ENCODE data around the gene CNTROB. TPM values are rescaled to one million over a fixed set of nuclear protein-coding genes. Genes with fewer than 3 reads are reported as not detected.

Gene CNTROB
- total RNA-seq, 4 donors from 2014 or later: 3.6 to 14.3 (median 7.2) TPM

DNA sequence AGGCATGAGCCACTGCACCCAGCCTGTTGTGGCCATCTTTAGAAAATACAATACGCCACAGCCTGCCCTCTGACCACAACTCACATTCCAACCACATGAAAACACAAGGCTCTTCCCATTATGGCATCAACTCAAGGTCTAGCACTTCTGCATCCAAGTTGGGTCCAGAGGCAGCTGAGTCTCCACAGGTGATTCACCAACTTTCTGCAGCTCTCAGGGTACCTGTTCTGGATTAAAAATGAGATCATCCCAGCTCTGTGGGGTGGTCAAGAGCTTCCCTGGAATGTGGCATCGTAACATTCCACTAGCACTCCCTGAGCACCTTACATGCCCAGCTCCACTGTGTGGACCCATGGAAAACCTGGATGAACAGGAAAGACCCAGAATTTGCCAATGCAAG, 60.5 kb downstream of the CNTROB start:
- intact Hi-C loops (cut with DNase I; ENCODE audit: low total_unique reads): loop anchor here (5.0 kb wide), 2 partner anchors 60 to 250 kb away; partner anchors contain the start of genes CNTROB and TRAPPC1
- in situ Hi-C loops (cut with MboI; ENCODE audit: low sequenced_read_pairs in 4 of 4): loop anchor here in 3 of 4 donors (10.0 to 25.0 kb wide), 3 partner anchors 78 to 255 kb away; partner anchors contain the start of genes CYB5D1 (in 2 of the 3), NAA38 (in 2 of the 3), TMEM88 (in 2 of the 3) and RNF227 (in 1 of the 3)
- ATAC-seq (no peak), DNase-seq (no peak)
- H3K36me3 ChIP-seq: no peaks in the 10 kb centered on the region
- no peak overlapping the region for H3K27ac ChIP-seq
- no peaks in the 10 kb centered on the region for H3K9me3 ChIP-seq
- peaks cover 5 to 14% of the 10 kb centered on the region in 2 donors for H3K4me1 ChIP-seq
- no peaks in the 10 kb centered on the region for H3K27me3 ChIP-seq
- TF ChIP-seq, protein P1, sequence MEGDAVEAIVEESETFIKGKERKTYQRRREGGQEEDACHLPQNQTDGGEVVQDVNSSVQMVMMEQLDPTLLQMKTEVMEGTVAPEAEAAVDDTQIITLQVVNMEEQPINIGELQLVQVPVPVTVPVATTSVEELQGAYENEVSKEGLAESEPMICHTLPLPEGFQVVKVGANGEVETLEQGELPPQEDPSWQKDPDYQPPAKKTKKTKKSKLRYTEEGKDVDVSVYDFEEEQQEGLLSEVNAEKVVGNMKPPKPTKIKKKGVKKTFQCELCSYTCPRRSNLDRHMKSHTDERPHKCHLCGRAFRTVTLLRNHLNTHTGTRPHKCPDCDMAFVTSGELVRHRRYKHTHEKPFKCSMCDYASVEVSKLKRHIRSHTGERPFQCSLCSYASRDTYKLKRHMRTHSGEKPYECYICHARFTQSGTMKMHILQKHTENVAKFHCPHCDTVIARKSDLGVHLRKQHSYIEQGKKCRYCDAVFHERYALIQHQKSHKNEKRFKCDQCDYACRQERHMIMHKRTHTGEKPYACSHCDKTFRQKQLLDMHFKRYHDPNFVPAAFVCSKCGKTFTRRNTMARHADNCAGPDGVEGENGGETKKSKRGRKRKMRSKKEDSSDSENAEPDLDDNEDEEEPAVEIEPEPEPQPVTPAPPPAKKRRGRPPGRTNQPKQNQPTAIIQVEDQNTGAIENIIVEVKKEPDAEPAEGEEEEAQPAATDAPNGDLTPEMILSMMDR (IDR thresholded peaks at IDR 0.05 in 4 of 5, conservative IDR thresholded peaks at IDR 0.05 in 1 of 5): no peak
- TF ChIP-seq POLR2A (IDR thresholded peaks at IDR 0.05): no peak
- no peak overlapping the region for H3K4me3 ChIP-seq

DNA sequence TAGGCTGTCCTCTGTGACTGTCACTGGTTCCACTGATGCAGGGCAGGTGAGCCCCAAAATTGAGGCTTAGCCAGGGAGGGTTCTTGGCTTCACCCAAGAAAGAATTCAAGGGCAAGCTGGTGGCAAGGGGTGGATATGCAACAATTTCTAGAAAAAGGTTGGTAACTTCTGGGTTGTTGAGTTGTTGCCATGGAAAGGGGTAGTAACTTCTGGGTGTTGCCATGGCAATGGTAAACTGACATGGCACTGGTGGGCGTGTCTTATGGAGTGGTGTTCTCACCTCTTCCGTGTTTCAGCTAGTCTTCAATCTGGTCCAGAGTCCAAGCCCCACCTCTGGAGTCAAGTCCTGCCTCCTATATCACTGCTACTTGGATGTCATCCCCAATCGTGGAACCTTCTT, 60.9 kb downstream of the CNTROB start:
- Histone ChIP-seq H3K27ac (no peak overlapping the region), H3K4me1 (peaks cover 5 to 14% of the 10 kb centered on the region in 2 donors), H3K4me3 (no peak overlapping the region), H3K9me3 (no peaks in the 10 kb centered on the region), H3K36me3 (no peaks in the 10 kb centered on the region), H3K27me3 (no peaks in the 10 kb centered on the region)
- in situ Hi-C loops (cut with MboI; ENCODE audit: low sequenced_read_pairs in 4 of 4) (loop anchor here in 3 of 4 donors (10.0 to 25.0 kb wide), 3 partner anchors 78 to 256 kb away; partner anchors contain the start of genes CYB5D1 (in 2 of the 3), NAA38 (in 2 of the 3), TMEM88 (in 2 of the 3) and RNF227 (in 1 of the 3)), intact Hi-C loops (cut with DNase I; ENCODE audit: low total_unique reads) (loop anchor here (5.0 kb wide), 2 partner anchors 61 to 251 kb away; partner anchors contain the start of genes CNTROB and TRAPPC1)
- DNase-seq (no peak), ATAC-seq (no peak)
- no peak for TF ChIP-seq POLR2A (IDR thresholded peaks at IDR 0.05)
- TF ChIP-seq, protein P1 (IDR thresholded peaks at IDR 0.05 in 4 of 5, conservative IDR thresholded peaks at IDR 0.05 in 1 of 5): no peak

DNA sequence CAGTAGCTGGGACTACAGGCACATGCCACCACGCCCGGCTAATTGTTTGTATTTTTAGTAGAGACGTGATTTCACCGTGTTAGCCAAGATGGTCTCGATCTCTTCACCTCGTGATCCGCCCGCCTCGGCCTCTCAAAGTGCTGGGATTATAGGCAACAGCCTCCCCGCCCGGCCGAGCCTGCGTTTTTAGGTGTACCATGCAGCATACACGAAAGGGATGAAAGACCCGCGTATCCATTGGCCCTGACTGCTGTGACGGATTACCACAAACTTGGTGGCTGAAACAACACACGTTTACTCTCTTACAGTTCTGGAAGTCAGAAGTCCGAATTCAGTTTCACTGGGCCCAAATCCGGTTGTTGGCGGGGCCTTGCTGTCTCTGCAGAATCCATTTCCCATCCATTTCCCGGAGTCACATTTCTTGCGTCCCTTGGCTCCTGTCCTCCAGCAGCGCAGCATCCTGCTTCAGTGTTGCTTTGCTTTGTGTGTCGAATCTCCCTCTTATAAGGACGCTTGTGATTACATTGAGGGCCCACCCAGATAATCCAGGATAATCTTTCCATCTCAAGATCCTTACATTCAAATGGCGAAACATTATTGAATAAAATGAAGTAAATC, 62.1 kb downstream of the CNTROB start:
- DNase-seq: no peak
- Histone ChIP-seq H3K27ac (peak overlapping the region in 3 of 4 donors; percentile 42 to 50 (median 44)), H3K4me1 (peaks cover 5 to 14% of the 10 kb centered on the region in 2 donors), H3K4me3 (no peak overlapping the region), H3K9me3 (no peaks in the 10 kb centered on the region), H3K27me3 (no peaks in the 10 kb centered on the region), H3K36me3 (no peaks in the 10 kb centered on the region)
- ATAC-seq: no peak
- intact Hi-C loops (cut with DNase I; ENCODE audit: low total_unique reads): loop anchor here (5.0 kb wide), 2 partner anchors 62 to 252 kb away; partner anchors contain the start of genes CNTROB and TRAPPC1
- in situ Hi-C loops (cut with MboI; ENCODE audit: low sequenced_read_pairs in 4 of 4): loop anchor here in 3 of 4 donors (10.0 to 25.0 kb wide), 3 partner anchors 79 to 257 kb away; partner anchors contain the start of genes CYB5D1 (in 2 of the 3), NAA38 (in 2 of the 3), TMEM88 (in 2 of the 3) and RNF227 (in 1 of the 3)
- TF ChIP-seq, protein P1 (IDR thresholded peaks at IDR 0.05 in 4 of 5, conservative IDR thresholded peaks at IDR 0.05 in 1 of 5): no peak
- no peak for TF ChIP-seq POLR2A (IDR thresholded peaks at IDR 0.05)

DNA sequence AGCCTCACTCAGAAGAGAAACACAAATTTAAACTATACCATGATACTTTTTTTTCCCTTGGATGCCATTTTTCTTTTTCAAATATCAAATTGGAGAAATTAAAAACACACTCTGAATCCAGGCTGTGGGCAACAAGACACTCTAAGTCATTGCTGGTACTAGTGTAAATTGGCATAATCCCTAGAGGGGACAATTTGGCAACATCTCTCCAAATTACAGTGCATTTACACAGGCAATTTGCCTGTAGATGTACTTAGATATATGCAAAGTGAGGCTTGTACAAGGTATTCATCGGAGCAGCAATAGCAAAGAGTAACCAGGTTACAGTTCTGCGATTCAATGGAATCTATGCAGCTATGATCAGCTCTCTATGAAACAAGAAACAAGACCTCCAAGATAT, 63.7 kb downstream of the CNTROB start:
- intact Hi-C loops (cut with DNase I; ENCODE audit: low total_unique reads) (no loop called here), in situ Hi-C loops (cut with MboI; ENCODE audit: low sequenced_read_pairs in 4 of 4) (loop anchor here in 3 of 4 donors (10.0 to 25.0 kb wide), 3 partner anchors 81 to 258 kb away; partner anchors contain the start of genes CYB5D1 (in 2 of the 3), NAA38 (in 2 of the 3), TMEM88 (in 2 of the 3) and RNF227 (in 1 of the 3))
- ATAC-seq: no peak
- Histone ChIP-seq H3K4me1 (peaks cover 5% of the 10 kb centered on the region in 2 donors), H3K27me3 (peaks cover 0 to 5% (median 2%) of the 10 kb centered on the region in 3 donors), H3K4me3 (no peak overlapping the region), H3K27ac (no peak overlapping the region), H3K36me3 (no peaks in the 10 kb centered on the region), H3K9me3 (no peaks in the 10 kb centered on the region)
- TF ChIP-seq, protein P1 (IDR thresholded peaks at IDR 0.05 in 4 of 5, conservative IDR thresholded peaks at IDR 0.05 in 1 of 5): no peak
- no peak for TF ChIP-seq POLR2A (IDR thresholded peaks at IDR 0.05)
- no peak for DNase-seq
